Coronary artery (tissue), 2 donors: Measurements from ENCODE around the gene ULK1.
A peak's percentile ranks its signal among the peaks of the same experiment; 100 is the strongest.

Experiments
- DNase-seq: peaks from one replicate; pipeline ENCODE4 v3.0.0-alpha.2; 2017; ENCODE audit warnings: low spot score
- H3K27ac ChIP-seq, 2 donors: fragments of 200-600 bp; sonication (generic); one replicate each; pipeline ENCODE4 v1.5.1; 2016 to 2019
- H3K4me3 ChIP-seq: fragments of 200-600 bp; sonication (generic); 2 replicates; pipeline ENCODE4 v1.5.1; 2016; ENCODE audit warnings: mild to moderate bottlenecking, moderate library complexity
- CTCF ChIP-seq: fragments of 200-600 bp; sonication (generic); IDR thresholded peaks from one replicate; pipeline ENCODE4 v1.5.1; 2019; ENCODE audit warnings: antibody characterized with exemption

ULK1 gene

GRCh38 chr12:131894313-131894860, at the start of gene ULK1:
TSS of gene ULK1 (plus strand) at chr12:131894622. CDS start at chr12:131895002, 380 bp downstream.
- Histone ChIP-seq H3K4me3 (peak within 1 kb of the TSS; percentile 81), H3K27ac (peak within 1 kb of the TSS; percentile 97 to 100)
- peak; percentile 95 for DNase-seq
- no peak for TF ChIP-seq CTCF

- Histone ChIP-seq H3K27ac (no peak overlapping the region), H3K4me3 (no peak overlapping the region)
- no peak for TF ChIP-seq CTCF
- no peak for DNase-seq
Measured at GRCh38 chr12:131844656-131845055, 49.8 kb upstream of the ULK1 start.

- no peak overlapping the region for H3K27ac ChIP-seq
- H3K4me3 ChIP-seq: no peak overlapping the region
- no peak for DNase-seq
- TF ChIP-seq CTCF: no peak
Measured at GRCh38 chr12:131845121-131845520, 49.3 kb upstream of the ULK1 start.

- no peak for TF ChIP-seq CTCF
- no peak for DNase-seq
- Histone ChIP-seq H3K27ac (no peak overlapping the region), H3K4me3 (no peak overlapping the region)
Measured at GRCh38 chr12:131847456-131847855, 47.0 kb upstream of the ULK1 start.

- Histone ChIP-seq H3K4me3 (no peak overlapping the region), H3K27ac (no peak overlapping the region)
- no peak for TF ChIP-seq CTCF
- DNase-seq: no peak
Measured at GRCh38 chr12:131848753-131849152, 45.7 kb upstream of the ULK1 start.

GRCh38 chr12:131849700-131850553, 44.5 kb upstream of the ULK1 start:
- H3K27ac ChIP-seq: no peak overlapping the region
- DNase-seq: no peak
- no peak for TF ChIP-seq CTCF
- no peak overlapping the region for H3K4me3 ChIP-seq
